Lung (tissue), 12 donors: Measurements from ENCODE around the gene FAM210B. TPM values are rescaled to one million over a fixed set of nuclear protein-coding genes. Genes with fewer than 3 reads are reported as not detected.

Experiments
- ATAC-seq: fragments of 200-7000 bp; cut with Tn5 transposase; one replicate; pipeline ENCODE4 v1.9.1; 2020; ENCODE audit warnings: moderate number of reproducible peaks; ENCODE audit not compliant: insufficient read depth, low FRiP score
- DNase-seq, 3 donors: peaks; one replicate each; pipeline ENCODE4 v3.0.0-alpha.2; 2013 to 2017
- H3K27ac ChIP-seq, 2 donors: one replicate each; pipeline ENCODE4 v1.5.1; 2013; ENCODE audit warnings: mild to moderate bottlenecking in 2 of 2, moderate library complexity in 2 of 2, control low read depth in 1 of 2, inconsistent platforms in 1 of 2, low read depth in 1 of 2, low read length in 1 of 2
- H3K27me3 ChIP-seq, 3 donors: one replicate each; pipeline ENCODE4 v1.5.1; 2013; ENCODE audit warnings: low read length in 2 of 3; ENCODE audit not compliant: control insufficient read depth in 3 of 3, insufficient read depth in 3 of 3
- H3K36me3 ChIP-seq, 4 donors: one replicate each; pipeline ENCODE4 v1.5.1; 2013; ENCODE audit warnings: low read length in 4 of 4, mild to moderate bottlenecking in 1 of 4, moderate library complexity in 1 of 4; ENCODE audit not compliant: control insufficient read depth in 4 of 4, insufficient read depth in 4 of 4
- H3K4me1 ChIP-seq, 5 donors: one replicate each; pipeline ENCODE4 v1.5.1; 2013; ENCODE audit warnings: low read length in 5 of 5, mild to moderate bottlenecking in 2 of 5, moderate library complexity in 1 of 5; ENCODE audit not compliant: control insufficient read depth in 5 of 5, insufficient read depth in 5 of 5
- H3K4me3 ChIP-seq: one replicate; pipeline ENCODE4 v1.5.1; 2013; ENCODE audit warnings: mild to moderate bottlenecking, control low read depth, moderate library complexity
- H3K9ac ChIP-seq, 2 donors: one replicate each; pipeline ENCODE4 v1.5.1; 2013; ENCODE audit warnings: low read length in 2 of 2, control low read depth in 1 of 2; ENCODE audit not compliant: insufficient read depth in 1 of 2
- H3K9me3 ChIP-seq, 4 donors: one replicate each; pipeline ENCODE4 v1.5.1; 2013; ENCODE audit warnings: low read length in 3 of 4, mild to moderate bottlenecking in 1 of 4, moderate library complexity in 1 of 4; ENCODE audit not compliant: control insufficient read depth in 4 of 4, insufficient read depth in 3 of 4
- CTCF ChIP-seq: IDR thresholded peaks from 2 replicates; pipeline ENCODE4 v1.5.1; 2012; ENCODE audit warnings: mild to moderate bottlenecking; ENCODE audit errors: control extremely low read depth, extremely low read depth
- WGBS, 2 donors: extraction: QIAGEN DNeasy Blood & Tissue Kit; methylation state at CpG; one replicate each; pipeline ENCODE4 v1.1.7; 2013; 5-methylcytosine and 5-hydroxymethylcytosine counted together
- polyA plus RNA-seq, 2 donors: library from polyadenylated mRNA; stranded (reverse); fragments of 200-250 nt; gene quantifications; one replicate each; pipeline ENCODE4 v1.2.1, GENCODE V29; 2013
- total RNA-seq, 2 donors: library from RNA; depleted of rRNA in 1 of 2; stranded (reverse); fragments of >200 nt in 1 of 2; gene quantifications; one replicate each; pipeline ENCODE4 v1.2.1, GENCODE V29; 2014 to 2021
- donor health status: control.
- donor health status: control.
- donor health status: Bipolar disorder and iron deficiency.
- donor health status: healthy.
- donor health status: DM: yes; HTN: yes; CAD: no.

Gene FAM210B
- total and polyA plus RNA-seq, 4 donors = 18.7 to 41.7 (median 25.0) TPM

- 39 to 47% methylated on average over 4 of the region's 4 CpGs for WGBS, 2 donors
- Histone ChIP-seq H3K36me3 (no peaks in the 10 kb centered on the region), H3K27me3 (no peaks in the 10 kb centered on the region), H3K4me3 (no peak overlapping the region), H3K9me3 (no peaks in the 10 kb centered on the region), H3K27ac (no peak overlapping the region), H3K4me1 (no peaks in the 10 kb centered on the region), H3K9ac (no peak overlapping the region)
- TF ChIP-seq CTCF = no peak
- no peak for ATAC-seq
- DNase-seq = no peak
Observed at GRCh38 chr20:56322681-56323080, 36.1 kb upstream of the FAM210B start.

DNA sequence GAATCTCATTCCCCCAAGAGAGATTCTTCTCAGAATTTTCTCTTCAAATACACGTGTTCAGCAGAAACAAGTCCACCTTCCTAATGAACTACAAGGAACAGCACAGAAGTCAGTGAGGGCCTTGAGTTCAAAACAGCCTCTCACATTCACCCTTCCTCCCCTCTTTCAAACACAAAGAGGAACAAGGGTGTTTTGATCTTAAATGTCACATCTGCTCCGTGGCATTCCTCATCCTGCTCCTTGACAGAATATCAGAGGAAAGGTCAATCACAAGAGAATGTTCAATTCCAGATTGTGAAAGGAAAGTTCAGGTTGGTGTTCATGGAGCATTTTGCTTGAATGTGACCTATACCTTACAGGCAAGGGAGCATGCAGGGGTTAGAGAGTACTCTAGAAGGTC lies 35.6 kb upstream of the FAM210B start:
- H3K36me3 ChIP-seq = no peaks in the 10 kb centered on the region
- no peaks in the 10 kb centered on the region for H3K9me3 ChIP-seq
- H3K4me1 ChIP-seq = no peaks in the 10 kb centered on the region
- no peak for DNase-seq
- 32 to 61% methylated on average over 2 of the region's 2 CpGs for WGBS, 2 donors
- ATAC-seq = no peak
- H3K4me3 ChIP-seq = no peak overlapping the region
- H3K27ac ChIP-seq = no peak overlapping the region
- H3K9ac ChIP-seq = no peak overlapping the region
- no peak for TF ChIP-seq CTCF
- H3K27me3 ChIP-seq = no peaks in the 10 kb centered on the region

- Histone ChIP-seq H3K27ac (no peak overlapping the region), H3K9me3 (no peaks in the 10 kb centered on the region), H3K36me3 (no peaks in the 10 kb centered on the region), H3K4me1 (no peaks in the 10 kb centered on the region), H3K4me3 (no peak overlapping the region), H3K27me3 (no peaks in the 10 kb centered on the region), H3K9ac (no peak overlapping the region)
- ATAC-seq = no peak
- DNase-seq = no peak
- WGBS, 2 donors = 58 to 75% methylated on average over 6 of the region's 6 CpGs
- TF ChIP-seq CTCF = no peak
Observed at GRCh38 chr20:56323656-56324055, 35.1 kb upstream of the FAM210B start.

- TF ChIP-seq CTCF = no peak
- Histone ChIP-seq H3K9me3 (no peaks in the 10 kb centered on the region), H3K4me3 (no peak overlapping the region), H3K4me1 (no peaks in the 10 kb centered on the region), H3K27me3 (no peaks in the 10 kb centered on the region), H3K36me3 (no peaks in the 10 kb centered on the region), H3K9ac (no peak overlapping the region), H3K27ac (no peak overlapping the region)
- DNase-seq (no peak), ATAC-seq (no peak)
Observed at GRCh38 chr20:56324806-56325205, 34.0 kb upstream of the FAM210B start.
